NCI-H69 (cell line): ENCODE measurements around the gene AHI1.

Source experiments
- DNase-seq: peaks from one replicate; lab custom pipeline; 2025; lab: John Stamatoyannopoulos, UW

Gene AHI1

GRCh38 chr6:135296715-135297114, 200.8 kb downstream of the AHI1 start:
- DNase-seq: no peak

- DNase-seq: no peak
Observed at GRCh38 chr6:135295085-135295484, 202.5 kb downstream of the AHI1 start.

- no peak for DNase-seq
Observed at GRCh38 chr6:135291288-135292076, 206.1 kb downstream of the AHI1 start.

- DNase-seq: no peak
Observed at GRCh38 chr6:135289816-135290215, 207.7 kb downstream of the AHI1 start.

- DNase-seq: no peak
Observed at GRCh38 chr6:135286962-135287538, 210.5 kb downstream of the AHI1 start.

GRCh38 chr6:135285165-135285564, 212.4 kb downstream of the AHI1 start:
- DNase-seq: no peak

- no peak for DNase-seq
Observed at GRCh38 chr6:135283926-135284325, 213.6 kb downstream of the AHI1 start.

GRCh38 chr6:135282395-135282794, 215.1 kb downstream of the AHI1 start:
- DNase-seq: no peak

GRCh38 chr6:135281964-135282363, 215.6 kb downstream of the AHI1 start:
- DNase-seq: no peak

- DNase-seq: no peak
Observed at GRCh38 chr6:135281227-135281626, 216.3 kb downstream of the AHI1 start.

- DNase-seq: peak; percentile 46
Observed at GRCh38 chr6:135280375-135281136, 217.0 kb downstream of the AHI1 start.

GRCh38 chr6:135277422-135277821, 220.1 kb downstream of the AHI1 start:
- DNase-seq: no peak

GRCh38 chr6:135274561-135275293, 222.8 kb downstream of the AHI1 start:
- no peak for DNase-seq

- peak; percentile 48 for DNase-seq
Observed at GRCh38 chr6:135271626-135272025, 225.9 kb downstream of the AHI1 start.

GRCh38 chr6:135270676-135271536, 226.6 kb downstream of the AHI1 start:
- DNase-seq: peak; percentile 99

GRCh38 chr6:135269481-135269891, 228.1 kb downstream of the AHI1 start:
- peak; percentile 74 for DNase-seq

GRCh38 chr6:135268740-135269139, 228.8 kb downstream of the AHI1 start:
- no peak for DNase-seq

GRCh38 chr6:135268263-135268662, 229.3 kb downstream of the AHI1 start:
- DNase-seq: no peak

- peak; percentile 72 for DNase-seq
Observed at GRCh38 chr6:135267085-135267484, 230.5 kb downstream of the AHI1 start.

- peak; percentile 62 for DNase-seq
Observed at GRCh38 chr6:135266675-135267074, 230.9 kb downstream of the AHI1 start.

GRCh38 chr6:135265278-135265677, 232.3 kb downstream of the AHI1 start:
- DNase-seq: no peak
